ENCODE measurements around the gene PRKAG2.

DNA sequence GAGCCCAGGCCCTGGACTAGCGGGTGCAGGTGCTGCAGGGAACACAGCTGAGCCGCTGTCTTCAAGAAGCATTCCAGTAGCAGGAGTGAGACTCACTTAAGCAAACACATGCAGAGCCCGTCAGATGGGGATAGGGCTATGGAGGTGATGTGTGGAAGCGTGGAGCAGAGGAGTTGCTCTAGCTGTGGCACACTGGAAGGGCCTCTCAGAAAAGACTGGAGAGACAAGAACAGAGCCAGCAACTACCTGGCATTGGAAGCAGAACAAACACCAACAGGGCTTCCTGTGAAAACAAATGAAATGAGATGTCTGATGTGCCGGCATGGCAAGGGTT lies 41.6 kb upstream of the PRKAG2 start:
- TF ChIP-seq RXRA (IDR thresholded peaks at IDR 0.05; ENCODE audit: insufficient read depth, low read depth, low read length), result no peak
- TF ChIP-seq, protein P1, sequence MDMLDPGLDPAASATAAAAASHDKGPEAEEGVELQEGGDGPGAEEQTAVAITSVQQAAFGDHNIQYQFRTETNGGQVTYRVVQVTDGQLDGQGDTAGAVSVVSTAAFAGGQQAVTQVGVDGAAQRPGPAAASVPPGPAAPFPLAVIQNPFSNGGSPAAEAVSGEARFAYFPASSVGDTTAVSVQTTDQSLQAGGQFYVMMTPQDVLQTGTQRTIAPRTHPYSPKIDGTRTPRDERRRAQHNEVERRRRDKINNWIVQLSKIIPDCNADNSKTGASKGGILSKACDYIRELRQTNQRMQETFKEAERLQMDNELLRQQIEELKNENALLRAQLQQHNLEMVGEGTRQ (IDR thresholded peaks at IDR 0.05; ENCODE audit: low read length), result no peak
- TF ChIP-seq JUN (IDR thresholded peaks at IDR 0.05; ENCODE audit: low read depth, low read length), result no peak
- TF ChIP-seq RNF2 (IDR thresholded peaks at IDR 0.05; ENCODE audit: borderline replicate concordance, low read depth, low read length, missing control alignments, poor library complexity, severe bottlenecking), result no peak
- TF ChIP-seq MAFK (IDR thresholded peaks at IDR 0.05; ENCODE audit: low read depth, low read length), result no peak
- TF ChIP-seq ZNF274 (IDR thresholded peaks at IDR 0.05; ENCODE audit: borderline replicate concordance, extremely low read depth, low read length), result no peak

Measured in H1 (cell line).